Kidney tubule cell (primary cell): ENCODE results near the gene A1BG.
A peak's percentile ranks its signal among the peaks of the same experiment; 100 is the strongest.
"Not testable (repeated sequence)": the region's sequence is repeated elsewhere in the genome, so short reads cannot be mapped to it uniquely, and the experiment has no call there.

ENCODE experiments used
- DNase-seq: peaks from one replicate; pipeline ENCODE4 v3.0.0-alpha.2; 2018; ENCODE audit warnings: low spot score

The A1BG gene

DNA sequence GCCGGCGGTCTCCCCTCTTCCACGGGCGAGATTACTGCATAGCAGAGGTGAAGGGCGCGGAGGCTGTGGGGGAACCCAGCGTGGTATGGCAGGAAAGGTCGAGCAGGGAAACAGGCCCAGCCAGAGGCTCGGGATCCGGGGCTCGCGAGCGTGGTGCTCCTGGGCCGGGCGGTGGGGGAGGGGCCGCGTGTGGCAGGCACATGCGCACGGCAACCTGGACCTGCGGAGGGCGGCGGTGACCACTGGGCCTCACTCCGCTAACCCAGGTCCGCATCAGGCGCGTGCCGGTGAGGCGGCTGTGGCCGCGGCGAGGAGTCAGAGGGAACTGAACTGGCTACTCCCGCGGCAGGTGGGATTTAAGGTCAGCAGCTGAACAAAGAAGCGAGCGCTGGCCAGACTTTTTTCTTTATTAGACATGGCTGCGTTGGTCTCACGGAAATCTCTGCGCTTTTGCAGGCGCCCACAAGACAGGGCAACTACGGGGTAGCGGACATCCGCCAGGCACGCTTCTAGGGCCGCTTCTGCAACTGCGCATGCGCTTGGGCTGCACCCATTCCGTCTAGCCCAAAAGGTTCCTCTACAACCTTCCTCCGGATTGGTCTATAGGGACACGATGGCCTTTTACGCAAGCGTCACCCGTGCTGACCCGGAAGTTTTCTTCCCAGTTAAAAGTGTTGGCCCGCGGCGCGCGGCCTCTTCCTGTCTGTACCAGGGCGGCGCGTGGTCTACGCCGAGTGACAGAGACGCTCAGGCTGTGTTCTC lies 33.5 kb upstream of the A1BG start, which contains the start of gene RPS5:
RPS5 (plus strand) TSS at position 694 of the 762 bp plus-strand sequence. CDS start 869 bp downstream, outside the sequence.
- DNase-seq = peak; percentile 99

DNA sequence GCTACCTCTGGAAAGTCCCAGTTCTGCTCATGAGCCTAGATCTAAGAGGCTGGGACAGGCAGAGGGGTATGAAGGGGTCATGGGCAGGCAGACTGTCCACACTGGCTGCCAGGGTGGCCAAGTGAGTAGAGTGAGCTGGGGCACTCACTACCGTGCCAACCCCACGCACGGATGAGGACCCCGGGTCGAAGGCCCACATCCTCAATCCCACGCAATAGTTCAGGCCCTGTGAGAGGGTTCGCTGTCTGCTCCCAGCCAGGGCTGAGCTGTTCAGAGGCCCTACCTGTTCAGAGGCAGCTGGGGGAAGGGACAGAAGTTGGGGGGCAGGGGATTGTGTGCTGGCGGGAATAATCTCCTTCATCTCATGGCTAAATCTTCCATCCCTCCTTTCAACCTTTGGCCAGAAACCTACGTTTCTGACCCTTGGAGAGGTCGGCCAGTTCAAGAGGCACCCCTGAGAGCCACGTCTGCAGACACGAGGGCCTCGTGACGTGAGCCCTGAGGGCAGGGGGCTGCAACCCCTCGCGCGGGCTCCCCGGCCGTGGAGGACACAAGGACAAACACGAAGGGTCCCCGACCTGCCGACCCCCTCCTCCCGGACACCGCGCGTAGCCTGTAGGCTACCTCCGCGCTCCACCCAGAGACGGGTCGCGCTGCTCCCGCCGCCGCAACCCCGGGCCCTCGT lies 32.7 kb upstream of the A1BG start:
- DNase-seq = no peak

DNA sequence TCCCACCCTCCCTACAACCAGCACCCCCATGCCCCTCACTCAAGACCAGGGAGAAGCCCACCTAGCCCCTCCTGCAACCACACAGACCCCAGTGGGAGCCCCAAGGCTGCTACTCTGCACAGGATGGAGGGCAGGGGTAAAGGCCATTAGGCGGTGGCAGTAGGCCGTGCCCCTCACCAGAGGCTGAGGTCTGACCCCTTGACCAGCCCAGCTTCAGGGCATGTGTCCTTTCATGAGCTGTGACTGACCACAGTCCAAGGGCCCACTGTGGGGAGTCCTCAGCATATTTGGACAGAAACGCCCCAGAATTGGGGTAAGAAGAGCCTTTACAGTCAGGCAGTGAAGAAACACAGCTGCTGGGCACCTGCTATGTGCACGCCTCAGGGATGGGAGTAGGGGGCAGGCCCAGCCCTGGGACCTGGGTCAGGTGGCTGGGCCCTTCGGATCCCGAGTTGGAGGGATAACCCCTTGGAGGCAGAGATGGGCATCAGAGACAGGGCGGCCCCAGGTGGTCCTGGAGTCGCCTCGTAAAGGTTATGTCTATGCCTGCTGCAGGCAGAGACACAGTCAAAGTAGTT lies 32.1 kb upstream of the A1BG start:
- no peak for DNase-seq

DNA sequence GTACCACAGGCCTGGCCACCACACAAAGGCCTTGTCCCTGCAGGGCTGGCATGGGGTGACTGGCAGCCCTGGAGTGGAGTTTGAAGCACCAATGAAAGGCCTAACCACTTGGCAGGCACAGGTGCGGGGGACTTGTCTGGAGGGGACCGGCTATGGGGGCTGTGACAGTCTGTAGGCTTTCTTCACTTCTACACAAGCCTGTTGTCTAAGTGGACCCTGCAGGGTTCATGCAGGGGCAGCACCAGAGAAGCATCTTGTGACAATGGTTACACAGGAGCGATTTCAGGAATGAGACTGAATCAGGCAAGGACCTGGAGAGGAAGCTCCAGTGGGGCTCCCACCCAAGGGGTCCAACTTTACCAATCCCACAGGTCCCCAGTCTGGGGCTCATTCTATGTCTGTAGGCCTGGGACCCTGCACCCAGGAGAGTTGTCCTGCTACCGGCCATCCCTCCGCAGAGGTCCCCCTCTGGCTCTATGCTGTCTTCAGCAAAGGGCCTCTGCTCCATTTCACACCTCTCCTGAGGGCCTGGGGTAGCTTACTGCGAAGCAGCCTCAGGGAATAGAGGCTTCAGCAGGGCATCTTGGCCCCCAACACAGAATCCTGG lies 29.8 kb upstream of the A1BG start:
- no peak for DNase-seq

GRCh38 chr19:58381460-58382212 lies 28.3 kb upstream of the A1BG start:
- DNase-seq = no peak

- peak; percentile 100 for DNase-seq
Measured at GRCh38 chr19:58380662-58381459, 27.6 kb upstream of the A1BG start, which contains the start of gene ZNF837. ZNF837 (minus strand) TSS chr19:58381030; CDS start chr19:58369332, 11,698 bp downstream.

DNA sequence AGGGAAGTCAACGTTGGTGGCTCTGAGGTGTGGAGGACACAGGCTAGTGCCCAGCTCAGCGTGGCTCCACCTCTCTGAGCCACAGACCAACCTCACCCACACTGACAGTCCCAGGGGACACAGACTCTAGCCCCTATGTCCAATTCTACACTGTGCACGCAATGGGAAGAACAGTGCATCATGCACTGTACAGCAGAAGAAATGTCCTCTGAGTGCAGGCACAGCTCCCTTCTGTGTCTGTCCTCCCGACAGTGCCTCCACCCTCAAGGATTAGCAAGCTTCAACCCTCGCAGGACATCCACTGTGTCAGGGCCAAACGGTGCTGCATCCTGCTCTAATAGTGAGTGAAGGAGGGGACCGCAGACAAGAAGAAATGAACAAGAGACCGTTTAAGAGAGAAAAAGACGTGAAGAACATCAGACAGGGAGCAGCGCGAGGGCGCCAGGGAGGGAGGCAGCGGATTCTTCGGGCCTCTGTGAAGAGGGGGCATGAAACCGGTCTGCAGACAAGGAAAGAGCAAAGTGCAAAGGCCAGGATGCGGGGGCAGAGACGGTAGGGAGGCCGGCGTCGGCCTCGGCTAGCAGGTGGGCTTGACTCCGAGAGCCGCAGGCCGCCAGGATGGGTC lies 26.9 kb upstream of the A1BG start:
- no peak for DNase-seq

GRCh38 chr19:58379246-58379645 lies 26.0 kb upstream of the A1BG start:
- DNase-seq = no peak

- DNase-seq = not testable (repeated sequence)
Measured at GRCh38 chr19:58376724-58377123, 23.4 kb upstream of the A1BG start.

- DNase-seq = no peak
Measured at GRCh38 chr19:58374200-58374599, 20.9 kb upstream of the A1BG start.

DNA sequence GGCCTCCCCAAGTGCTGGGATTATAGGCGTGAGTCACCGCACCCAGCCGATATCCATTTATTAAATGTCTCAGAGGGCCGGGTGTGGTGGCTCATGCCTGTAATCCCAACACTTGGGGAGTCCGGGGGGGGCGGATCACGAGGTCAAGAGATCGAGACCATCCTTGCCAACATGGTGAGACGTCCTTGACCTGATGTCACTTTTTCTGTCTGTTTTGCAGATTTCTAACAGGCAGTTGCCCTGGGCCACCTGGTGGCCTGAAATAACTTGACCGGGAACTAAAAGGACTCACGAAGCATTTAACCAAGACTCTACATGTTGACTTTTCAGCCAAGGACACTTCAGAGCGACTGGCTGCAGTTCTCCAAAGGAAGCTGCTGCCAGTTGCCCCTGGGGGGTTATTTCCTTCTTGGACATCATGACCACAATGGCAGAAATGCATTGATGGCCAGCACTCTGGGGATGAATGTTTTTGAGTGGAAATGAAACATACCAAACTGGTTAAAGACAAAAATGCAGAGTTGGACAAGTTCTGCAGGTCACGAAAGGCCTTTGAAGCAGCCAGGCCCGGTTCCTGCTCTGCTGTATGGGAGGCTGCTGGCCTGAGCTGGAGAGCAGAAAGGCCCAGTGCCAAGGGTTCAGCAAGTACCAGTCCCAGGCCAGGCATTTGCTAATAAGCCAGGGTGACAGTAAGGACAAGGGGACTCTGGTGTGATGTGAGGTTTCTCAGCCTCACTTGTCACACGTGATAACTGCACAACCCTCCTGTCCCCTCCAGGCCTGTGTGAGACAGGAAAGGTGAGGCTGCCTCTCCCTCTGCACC lies 19.2 kb upstream of the A1BG start:
- DNase-seq = no peak

DNA sequence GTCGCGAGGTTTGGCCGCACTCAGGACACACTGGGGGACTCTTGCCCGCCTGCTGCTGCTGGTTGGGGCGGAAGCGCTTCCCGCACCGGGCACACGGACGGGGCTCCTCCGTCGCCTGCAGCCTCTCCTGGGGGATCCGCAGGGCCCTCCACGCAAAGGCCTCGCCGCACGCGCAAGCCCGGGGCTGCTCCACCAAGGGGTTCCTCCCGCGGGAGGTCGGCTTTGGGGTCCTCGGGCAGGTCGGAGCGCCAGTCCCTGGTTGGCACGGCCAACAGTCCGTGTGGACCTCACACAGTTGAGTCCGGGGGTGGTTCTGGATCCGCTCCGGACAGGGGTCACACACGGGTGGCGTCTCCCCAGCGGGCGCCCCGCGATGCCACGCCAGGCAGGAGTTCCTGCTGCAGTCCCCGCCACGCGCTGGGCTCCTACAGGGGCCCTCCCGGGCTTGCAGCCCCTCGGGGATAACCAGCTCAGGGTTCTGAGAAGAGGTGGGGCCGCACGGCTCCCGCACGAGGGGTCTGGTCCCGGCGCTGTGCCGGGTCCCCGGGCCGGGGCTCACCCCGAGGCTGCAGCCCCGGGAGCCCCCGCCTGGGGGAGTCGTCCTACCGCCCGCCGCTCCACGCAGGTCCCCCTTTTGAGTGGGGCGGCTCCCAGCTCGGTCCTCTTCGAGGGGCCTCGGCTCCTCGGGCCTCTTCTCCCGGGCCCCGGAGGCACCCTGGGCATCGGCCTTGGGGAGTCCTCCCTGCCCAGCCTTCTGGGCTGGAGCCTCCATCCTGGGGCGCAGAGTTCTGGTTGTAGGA lies 15.5 kb upstream of the A1BG start:
- DNase-seq = no peak

- no peak for DNase-seq
Measured at GRCh38 chr19:58367698-58368454, 14.6 kb upstream of the A1BG start.

DNA sequence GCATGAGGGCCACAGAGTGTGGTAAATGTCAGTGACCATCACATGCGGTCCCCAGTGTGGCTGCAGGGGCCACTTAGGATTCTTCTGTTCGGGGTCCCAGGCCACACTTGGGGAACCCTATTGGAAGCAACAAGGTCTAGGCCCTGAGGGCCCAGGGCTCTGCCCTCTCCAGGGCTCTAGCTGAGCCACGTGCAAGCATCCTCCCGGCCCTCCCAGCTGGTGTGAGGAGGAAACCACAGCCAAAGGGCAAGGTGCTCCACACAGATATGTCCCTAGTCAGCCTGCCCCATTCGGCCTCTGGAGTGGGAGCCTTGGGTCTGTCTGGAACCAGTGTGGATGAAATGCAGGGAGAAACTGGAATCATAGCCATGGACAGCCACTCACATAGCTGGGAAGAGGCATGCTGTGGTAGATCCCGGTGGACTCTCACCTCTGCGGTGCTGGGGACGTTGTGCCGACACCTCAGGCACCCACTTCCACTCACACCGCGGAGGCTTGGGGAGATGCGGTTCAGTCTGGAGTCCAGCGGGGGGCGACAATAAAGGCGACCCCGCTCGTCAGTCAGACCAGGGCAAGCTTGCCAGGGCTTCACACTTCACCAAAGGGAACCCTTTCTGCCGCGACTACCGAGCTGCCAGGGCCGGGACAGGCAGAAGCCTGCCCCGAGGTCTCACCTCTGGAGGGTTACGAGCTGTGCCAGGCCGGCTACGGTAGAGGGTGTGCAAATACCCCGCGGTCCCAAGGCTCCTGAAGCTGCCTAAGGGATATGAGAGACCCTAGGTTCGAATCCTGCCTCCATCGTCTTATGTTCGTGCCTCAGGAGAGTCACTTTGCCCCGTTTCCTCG lies 13.5 kb upstream of the A1BG start:
- no peak for DNase-seq

DNA sequence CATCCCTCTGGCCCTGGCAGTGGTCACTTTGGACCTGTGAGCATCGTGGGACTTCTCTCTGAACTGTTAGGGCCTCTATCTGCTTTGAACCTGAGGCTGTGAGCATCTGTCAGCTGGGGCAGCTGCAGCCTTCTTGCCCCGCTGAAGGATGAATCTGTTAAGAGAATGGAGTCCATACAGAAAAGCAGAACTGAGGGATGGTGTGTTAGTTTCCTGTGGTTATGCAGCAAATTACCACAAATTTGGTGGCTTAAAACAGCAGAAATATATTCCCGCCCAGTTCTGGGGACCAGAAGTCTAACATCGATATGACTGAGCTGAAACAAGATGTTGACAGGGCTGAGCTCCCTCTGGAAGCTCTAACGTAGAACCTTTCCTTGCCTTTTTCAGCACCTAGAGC lies 10.9 kb upstream of the A1BG start:
- DNase-seq = no peak

DNA sequence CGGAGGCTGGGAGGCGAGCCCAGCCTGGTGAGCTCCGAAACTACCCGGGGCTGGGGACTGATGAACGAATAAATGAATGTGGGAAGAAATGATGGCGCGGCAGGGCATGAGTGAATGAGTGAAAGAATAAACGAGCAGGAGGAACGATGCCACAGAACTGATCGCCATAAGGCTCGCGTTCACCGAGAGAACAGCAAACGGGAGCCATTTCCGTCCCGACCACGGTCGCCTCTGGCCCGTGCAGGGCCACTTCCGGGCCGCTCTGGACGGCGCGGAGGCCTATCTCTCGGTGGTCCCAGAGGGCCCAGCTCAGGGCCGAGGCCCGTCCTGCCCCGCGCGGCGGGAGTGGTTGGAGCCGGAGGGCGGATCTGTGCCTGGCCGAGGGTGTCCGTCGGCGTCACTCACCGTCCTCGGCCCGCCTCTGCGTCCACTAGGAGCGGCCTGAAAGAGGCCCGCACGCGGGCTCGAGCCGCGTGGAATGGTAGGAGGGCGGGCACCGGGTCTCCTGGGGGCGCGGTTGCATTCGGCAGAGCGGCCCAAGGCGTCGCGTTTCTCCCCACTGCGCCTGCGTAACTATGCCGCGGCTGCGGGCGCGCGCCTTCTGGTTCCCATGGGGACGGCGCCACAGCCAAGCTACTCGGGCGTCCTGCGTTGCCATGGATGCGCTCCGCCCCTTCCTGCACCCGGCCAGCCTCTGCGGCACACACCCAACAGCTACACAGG lies 9.1 kb upstream of the A1BG start, which contains the start of gene ZNF497:
ZNF497 (minus strand) TSS at position 480 of the 723 bp plus-strand sequence. CDS start 5,116 bp downstream, outside the sequence.
- DNase-seq = peak; percentile 97
